ENCODE results near the gene KCNT1.

KCNT1 gene

DNA sequence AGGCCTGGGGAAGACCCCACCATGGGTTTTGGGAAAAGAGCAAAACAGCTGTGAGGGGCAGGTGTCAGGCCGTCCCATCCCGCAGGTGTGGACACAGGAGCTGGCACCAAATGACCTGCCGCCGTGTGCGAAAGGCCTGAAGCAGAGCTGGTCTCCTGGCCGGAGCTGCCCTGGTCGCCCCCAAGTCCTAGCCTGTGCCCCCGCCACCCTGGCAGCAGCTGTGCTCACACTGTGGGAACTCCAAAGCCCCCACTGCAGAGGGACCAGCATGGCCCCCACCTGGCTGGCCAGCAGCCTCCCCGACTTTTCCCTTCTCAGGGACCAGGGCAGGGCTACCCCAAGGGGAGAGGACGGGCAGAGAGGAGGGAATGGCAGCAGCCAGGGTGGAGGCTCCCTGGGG is 88.4 kb downstream of the KCNT1 start:
- no peak for DNase-seq (ENCODE audit: low read depth)
- no peak for TF ChIP-seq CTCF (IDR thresholded peaks at IDR 0.05; ENCODE audit: control insufficient read depth, extremely low read depth, insufficient read depth)

DNA sequence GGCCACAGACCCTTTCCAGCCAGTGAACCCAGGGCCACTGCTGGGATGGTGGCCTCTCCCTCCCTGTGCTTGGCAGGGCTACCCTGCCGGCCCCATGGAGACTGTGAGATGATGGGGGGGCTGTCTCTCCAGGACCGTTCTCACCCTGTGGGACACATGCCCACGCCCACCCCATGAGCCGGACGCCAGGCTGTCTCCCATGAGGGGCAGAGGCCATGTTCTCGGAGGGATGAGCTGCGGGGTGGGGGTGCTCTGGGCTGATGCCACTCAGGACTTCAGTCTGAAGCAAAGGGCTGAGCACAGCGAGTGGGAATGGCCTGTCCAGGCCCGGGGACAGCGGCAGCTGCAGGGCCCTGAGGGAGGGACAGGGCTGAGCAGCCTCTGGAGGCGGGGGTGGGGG is 88.9 kb downstream of the KCNT1 start:
- H3K4me3 ChIP-seq (ENCODE audit: low read depth, low read length): no peak overlapping the region
- no peak for DNase-seq (ENCODE audit: low read depth)
- TF ChIP-seq CTCF (IDR thresholded peaks at IDR 0.05; ENCODE audit: control insufficient read depth, extremely low read depth, insufficient read depth): no peak

More for the DNA sequence above, 88.4 kb downstream of the KCNT1 start:
- H3K4me3 ChIP-seq (ENCODE audit: low read depth, low read length): no peak overlapping the region

DNA sequence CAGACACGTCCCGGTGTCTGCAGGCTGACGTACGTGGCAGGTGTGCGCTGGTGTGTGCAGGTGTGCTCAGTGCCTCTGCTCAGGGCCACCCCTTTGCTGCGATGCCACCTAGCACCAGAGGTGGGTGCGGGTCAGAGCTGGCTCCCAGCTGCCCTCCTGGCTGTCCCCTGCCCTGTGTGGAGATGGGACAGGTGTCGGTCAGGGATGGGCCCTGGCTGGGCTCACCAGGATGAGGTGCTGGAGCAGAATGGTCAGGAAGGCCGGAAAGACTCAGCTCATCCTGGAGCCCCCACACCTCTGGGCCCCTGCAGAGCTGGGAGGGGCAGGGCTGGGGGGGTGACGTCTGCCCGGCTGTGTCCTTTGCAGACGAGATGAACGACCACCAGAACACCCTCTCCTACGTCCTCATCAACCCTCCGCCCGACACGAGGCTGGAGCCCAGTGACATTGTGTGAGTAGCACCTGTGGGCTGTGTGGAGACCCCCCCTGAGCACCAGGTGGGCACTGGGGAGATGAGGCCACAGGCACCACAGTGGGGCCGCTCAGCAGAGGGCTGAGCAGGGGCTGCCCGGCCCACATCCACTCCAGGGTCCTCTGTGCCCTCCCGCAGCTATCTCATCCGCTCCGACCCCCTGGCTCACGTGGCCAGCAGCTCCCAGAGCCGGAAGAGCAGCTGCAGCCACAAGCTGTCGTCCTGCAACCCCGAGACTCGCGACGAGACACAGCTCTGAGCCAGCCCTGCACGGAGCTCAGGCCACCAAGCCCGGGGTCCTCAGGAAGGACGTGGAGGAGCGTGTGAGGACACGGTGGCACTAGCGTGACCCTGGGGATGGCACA is 89.7 kb downstream of the KCNT1 start:
- no peak for DNase-seq (ENCODE audit: low read depth)
- no peak overlapping the region for H3K4me3 ChIP-seq (ENCODE audit: low read depth, low read length)
- TF ChIP-seq CTCF (IDR thresholded peaks at IDR 0.05; ENCODE audit: control insufficient read depth, extremely low read depth, insufficient read depth): no peak

DNA sequence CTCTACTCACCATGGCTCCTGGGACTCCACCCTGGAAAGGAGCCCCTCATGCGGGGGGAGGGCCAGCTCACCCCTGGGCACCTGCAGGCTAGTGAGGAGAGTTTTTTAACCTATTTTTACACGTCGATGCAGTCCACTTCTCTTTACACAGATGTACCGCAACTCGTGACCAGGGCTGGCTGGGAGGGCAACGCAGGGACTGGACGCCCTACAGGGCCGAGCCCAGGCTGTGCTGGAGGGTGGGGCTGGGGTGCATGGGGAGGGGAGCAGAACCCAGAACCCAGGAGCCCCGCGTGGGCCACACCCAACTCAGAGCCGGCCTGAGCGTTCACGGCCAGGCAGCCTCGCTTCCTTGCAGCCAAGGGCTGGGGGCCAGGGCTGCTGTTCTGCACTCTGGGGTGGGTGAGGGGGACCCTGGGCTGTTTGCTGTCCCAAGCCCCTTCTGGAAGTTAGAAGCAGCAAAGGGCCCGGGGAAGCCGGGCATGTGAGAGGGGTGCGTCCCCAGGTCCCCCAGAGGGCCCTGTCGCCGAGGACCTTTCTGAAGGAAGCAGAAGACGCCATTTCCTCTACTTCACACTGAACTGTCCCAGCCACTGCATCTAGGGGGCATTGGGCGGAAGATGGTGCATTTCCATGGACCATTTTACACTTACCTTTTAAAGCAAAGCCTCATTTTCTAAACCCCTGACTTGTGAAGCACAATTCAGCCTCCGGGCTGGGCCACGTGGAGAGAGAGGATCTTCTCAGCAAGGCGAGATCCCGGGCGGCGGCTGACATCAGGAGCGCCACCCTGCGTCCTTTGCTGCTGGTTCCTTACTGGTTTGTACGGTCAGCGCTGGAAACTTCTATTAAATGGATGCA is 90.5 kb downstream of the KCNT1 start:
- no peak for DNase-seq (ENCODE audit: low read depth)
- H3K4me3 ChIP-seq (ENCODE audit: low read depth, low read length): no peak overlapping the region
- peak; percentile 61 for TF ChIP-seq CTCF (IDR thresholded peaks at IDR 0.05; ENCODE audit: control insufficient read depth, extremely low read depth, insufficient read depth)

DNA sequence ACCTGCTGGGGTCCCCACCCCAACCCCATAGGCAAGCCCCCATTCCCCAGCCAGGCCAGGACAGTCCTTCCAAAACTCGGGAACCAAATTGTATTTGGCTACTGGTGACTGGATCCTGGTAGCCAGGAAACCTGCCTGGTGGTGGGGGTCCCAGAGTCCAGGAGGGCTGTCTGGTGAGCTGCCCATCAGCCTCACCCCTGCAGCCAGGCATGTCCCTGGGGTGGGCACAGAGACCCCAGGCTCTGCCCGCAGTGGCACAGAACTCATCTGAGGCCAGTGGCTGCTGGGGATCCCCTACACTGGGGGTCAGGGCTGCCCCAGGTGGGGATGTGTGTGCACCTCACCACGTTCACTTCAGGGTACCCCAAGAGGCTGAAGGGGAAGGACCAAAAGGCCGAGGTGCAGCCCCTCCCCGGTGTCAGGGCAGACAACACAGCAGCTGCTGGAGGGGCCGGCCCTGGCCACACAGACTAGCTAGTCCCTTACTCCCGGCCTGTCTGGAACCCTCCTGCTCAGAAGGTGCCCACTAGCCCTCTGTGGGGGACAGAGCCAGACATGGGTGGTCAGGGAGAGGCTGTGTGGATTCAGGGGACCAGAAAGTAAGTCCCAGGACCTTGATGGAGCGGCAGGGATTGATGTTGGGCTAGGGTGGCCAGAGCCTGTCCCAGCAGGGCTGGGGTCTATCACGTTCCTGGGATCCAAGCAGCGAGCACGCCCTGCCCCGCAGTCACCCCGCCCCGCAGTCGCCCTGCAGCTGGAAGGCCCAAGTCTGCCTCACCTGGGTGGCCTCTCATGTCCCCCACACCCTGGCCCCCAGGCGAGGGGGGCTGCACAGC is 91.5 kb downstream of the KCNT1 start:
- H3K4me3 ChIP-seq (ENCODE audit: low read depth, low read length): no peak overlapping the region
- no peak for TF ChIP-seq CTCF (IDR thresholded peaks at IDR 0.05; ENCODE audit: control insufficient read depth, extremely low read depth, insufficient read depth)
- no peak for DNase-seq (ENCODE audit: low read depth)

DNA sequence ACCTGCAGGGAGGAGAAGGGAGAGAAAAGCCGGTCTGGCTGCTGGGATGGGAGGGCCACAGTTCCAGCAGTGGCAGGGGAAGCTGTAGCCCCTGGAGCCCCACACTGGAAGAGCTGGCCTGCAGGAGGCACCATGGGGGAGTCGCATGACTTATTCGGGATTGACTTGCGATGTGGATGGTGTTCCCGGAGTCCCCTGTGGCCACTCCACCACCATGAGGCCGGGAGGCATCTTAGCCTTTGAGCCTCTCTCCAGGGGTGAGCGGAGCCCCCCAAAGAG is 92.0 kb downstream of the KCNT1 start:
- TF ChIP-seq CTCF (IDR thresholded peaks at IDR 0.05; ENCODE audit: control insufficient read depth, extremely low read depth, insufficient read depth): no peak
- no peak for DNase-seq (ENCODE audit: low read depth)
- no peak overlapping the region for H3K4me3 ChIP-seq (ENCODE audit: low read depth, low read length)

Measured in LNCaP clone FGC (cell line).